Measurements from ENCODE around the gene CHFR.
"Not testable (repeated sequence)": the region's sequence is repeated elsewhere in the genome, so short reads cannot be mapped to it uniquely, and the experiment has no call there.

GRCh38 chr12:132855211-132855610 lies 32.2 kb downstream of the CHFR start:
- TF ChIP-seq, protein P1, sequence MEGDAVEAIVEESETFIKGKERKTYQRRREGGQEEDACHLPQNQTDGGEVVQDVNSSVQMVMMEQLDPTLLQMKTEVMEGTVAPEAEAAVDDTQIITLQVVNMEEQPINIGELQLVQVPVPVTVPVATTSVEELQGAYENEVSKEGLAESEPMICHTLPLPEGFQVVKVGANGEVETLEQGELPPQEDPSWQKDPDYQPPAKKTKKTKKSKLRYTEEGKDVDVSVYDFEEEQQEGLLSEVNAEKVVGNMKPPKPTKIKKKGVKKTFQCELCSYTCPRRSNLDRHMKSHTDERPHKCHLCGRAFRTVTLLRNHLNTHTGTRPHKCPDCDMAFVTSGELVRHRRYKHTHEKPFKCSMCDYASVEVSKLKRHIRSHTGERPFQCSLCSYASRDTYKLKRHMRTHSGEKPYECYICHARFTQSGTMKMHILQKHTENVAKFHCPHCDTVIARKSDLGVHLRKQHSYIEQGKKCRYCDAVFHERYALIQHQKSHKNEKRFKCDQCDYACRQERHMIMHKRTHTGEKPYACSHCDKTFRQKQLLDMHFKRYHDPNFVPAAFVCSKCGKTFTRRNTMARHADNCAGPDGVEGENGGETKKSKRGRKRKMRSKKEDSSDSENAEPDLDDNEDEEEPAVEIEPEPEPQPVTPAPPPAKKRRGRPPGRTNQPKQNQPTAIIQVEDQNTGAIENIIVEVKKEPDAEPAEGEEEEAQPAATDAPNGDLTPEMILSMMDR (IDR thresholded peaks at IDR 0.05), result not testable (repeated sequence)
- not testable (repeated sequence) for TF ChIP-seq POLR2A (IDR thresholded peaks at IDR 0.05)

Measured in testis (tissue), 2 donors.